ENCODE measurements around the gene GSG1.

GSG1 gene

DNA sequence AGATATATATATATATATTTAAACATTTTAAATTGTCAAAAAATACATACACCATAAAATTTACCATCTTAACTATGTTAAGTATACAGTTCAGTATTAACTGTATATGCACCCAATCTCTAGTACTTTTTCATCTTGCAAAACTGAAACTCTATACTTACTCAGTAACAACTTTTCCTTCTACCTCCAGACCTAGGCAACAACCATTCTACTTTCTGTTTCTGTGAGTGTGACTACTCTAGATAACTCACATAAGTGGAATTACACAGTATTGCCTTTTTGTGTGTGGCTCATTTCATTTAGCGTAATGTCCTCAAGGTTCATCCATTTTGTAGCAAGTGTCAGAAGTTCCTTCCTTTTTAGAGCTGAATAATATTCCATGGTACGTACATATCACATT lies 51.0 kb downstream of the GSG1 start:
- no peaks in the 10 kb centered on the region; the same call in 1 of the 2 replicates for H3K9me3 ChIP-seq (ENCODE audit: low read depth, low read length)
- H3K9ac ChIP-seq (ENCODE audit: insufficient read length) = no peak overlapping the region
- no peak for DNase-seq (ENCODE audit: low read depth, low spot score)
- TF ChIP-seq FOXP2 (optimal IDR thresholded peaks at IDR 0.05; ENCODE audit: control extremely low read depth, extremely low read length, insufficient read depth) (no peak), POLR2AphosphoS5 (IDR thresholded peaks at IDR 0.05; ENCODE audit: borderline replicate concordance, low read depth, low read length) (no peak), EZH2 (IDR thresholded peaks at IDR 0.05) (no peak)
- no peak overlapping the region for H3K27ac ChIP-seq
- no peaks in the 10 kb centered on the region for H3K36me3 ChIP-seq (ENCODE audit: insufficient read depth, low read length)
- H3K4me3 ChIP-seq = no peak overlapping the region

- no peak overlapping the region for H3K9ac ChIP-seq (ENCODE audit: insufficient read length)
- no peaks in the 10 kb centered on the region; the same call in 1 of the 2 replicates for H3K9me3 ChIP-seq (ENCODE audit: low read depth, low read length)
- H3K36me3 ChIP-seq (ENCODE audit: insufficient read depth, low read length) = no peaks in the 10 kb centered on the region
- H3K27ac ChIP-seq = no peak overlapping the region
- no peak for TF ChIP-seq POLR2AphosphoS5 (IDR thresholded peaks at IDR 0.05; ENCODE audit: borderline replicate concordance, low read depth, low read length)
- TF ChIP-seq FOXP2 (optimal IDR thresholded peaks at IDR 0.05; ENCODE audit: control extremely low read depth, extremely low read length, insufficient read depth) = no peak
- no peak for TF ChIP-seq EZH2 (IDR thresholded peaks at IDR 0.05)
- DNase-seq (ENCODE audit: low read depth, low spot score) = no peak
- no peak overlapping the region for H3K4me3 ChIP-seq
These were observed 53.7 kb downstream of the GSG1 start for GRCh38 chr12:13049816-13050215.

- TF ChIP-seq EZH2 (IDR thresholded peaks at IDR 0.05) (no peak), POLR2AphosphoS5 (IDR thresholded peaks at IDR 0.05; ENCODE audit: borderline replicate concordance, low read depth, low read length) (no peak), FOXP2 (optimal IDR thresholded peaks at IDR 0.05; ENCODE audit: control extremely low read depth, extremely low read length, insufficient read depth) (no peak)
- H3K27ac ChIP-seq = no peak overlapping the region
- no peak overlapping the region for H3K4me3 ChIP-seq
- no peaks in the 10 kb centered on the region for H3K36me3 ChIP-seq (ENCODE audit: insufficient read depth, low read length)
- H3K9ac ChIP-seq (ENCODE audit: insufficient read length) = no peak overlapping the region
- H3K9me3 ChIP-seq (ENCODE audit: low read depth, low read length) = no peaks in the 10 kb centered on the region
- no peak for DNase-seq (ENCODE audit: low read depth, low spot score)
These were observed 56.5 kb downstream of the GSG1 start for GRCh38 chr12:13046964-13047363.

DNA sequence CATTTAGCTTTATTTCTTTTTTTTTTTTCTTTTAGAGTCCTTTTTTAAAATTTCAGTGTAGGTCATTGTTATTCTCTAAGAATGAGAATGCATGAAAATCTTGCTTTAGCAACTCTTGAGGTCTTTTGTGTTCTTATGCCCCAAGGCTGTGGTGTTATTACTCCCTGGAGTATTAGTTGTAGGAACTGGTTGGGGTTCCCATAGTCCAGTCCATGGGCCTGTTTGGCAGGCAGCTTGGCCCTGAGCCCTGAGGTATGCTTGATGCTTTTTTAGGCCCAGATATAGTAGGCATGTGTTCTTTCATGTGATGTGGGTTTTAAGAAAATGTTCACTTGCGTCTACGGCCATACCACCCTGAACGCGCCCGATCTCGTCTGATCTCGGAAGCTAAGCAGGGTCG lies 57.7 kb downstream of the GSG1 start:
- Histone ChIP-seq H3K27ac (no peak overlapping the region), H3K9ac (ENCODE audit: insufficient read length) (no peak overlapping the region), H3K9me3 (ENCODE audit: low read depth, low read length) (no peaks in the 10 kb centered on the region), H3K36me3 (ENCODE audit: insufficient read depth, low read length) (no peaks in the 10 kb centered on the region), H3K4me3 (no peak overlapping the region)
- TF ChIP-seq EZH2 (IDR thresholded peaks at IDR 0.05) = no peak
- TF ChIP-seq FOXP2 (optimal IDR thresholded peaks at IDR 0.05; ENCODE audit: control extremely low read depth, extremely low read length, insufficient read depth) = no peak
- no peak for TF ChIP-seq POLR2AphosphoS5 (IDR thresholded peaks at IDR 0.05; ENCODE audit: borderline replicate concordance, low read depth, low read length)
- no peak for DNase-seq (ENCODE audit: low read depth, low spot score)

DNA sequence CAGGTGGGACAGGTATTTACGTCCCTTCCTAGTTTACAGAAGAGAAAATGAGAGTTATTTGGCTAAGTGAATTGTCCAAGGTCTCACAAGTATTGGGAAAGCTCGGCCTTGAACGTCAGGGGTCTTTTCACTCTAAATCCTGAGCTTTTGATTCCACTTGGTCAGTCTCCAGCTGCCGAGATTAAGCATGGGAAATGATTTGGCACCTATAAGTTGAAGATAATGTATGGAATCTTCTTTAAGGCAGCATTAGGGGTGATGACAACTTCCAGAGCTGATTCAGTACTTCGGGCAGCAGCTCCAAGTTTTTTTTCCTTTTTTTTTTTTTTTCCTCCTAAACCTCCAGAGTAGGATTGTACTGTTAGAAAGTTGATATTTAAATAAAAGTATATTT lies 58.6 kb downstream of the GSG1 start:
- Histone ChIP-seq H3K9me3 (ENCODE audit: low read depth, low read length) (no peaks in the 10 kb centered on the region), H3K36me3 (ENCODE audit: insufficient read depth, low read length) (no peaks in the 10 kb centered on the region), H3K27ac (no peak overlapping the region), H3K4me3 (peak overlapping the region; percentile 97), H3K9ac (ENCODE audit: insufficient read length) (peak overlapping the region; percentile 66)
- TF ChIP-seq FOXP2 (optimal IDR thresholded peaks at IDR 0.05; ENCODE audit: control extremely low read depth, extremely low read length, insufficient read depth) (no peak), POLR2AphosphoS5 (IDR thresholded peaks at IDR 0.05; ENCODE audit: borderline replicate concordance, low read depth, low read length) (no peak), EZH2 (IDR thresholded peaks at IDR 0.05) (no peak)
- DNase-seq (ENCODE audit: low read depth, low spot score) = no peak

DNA sequence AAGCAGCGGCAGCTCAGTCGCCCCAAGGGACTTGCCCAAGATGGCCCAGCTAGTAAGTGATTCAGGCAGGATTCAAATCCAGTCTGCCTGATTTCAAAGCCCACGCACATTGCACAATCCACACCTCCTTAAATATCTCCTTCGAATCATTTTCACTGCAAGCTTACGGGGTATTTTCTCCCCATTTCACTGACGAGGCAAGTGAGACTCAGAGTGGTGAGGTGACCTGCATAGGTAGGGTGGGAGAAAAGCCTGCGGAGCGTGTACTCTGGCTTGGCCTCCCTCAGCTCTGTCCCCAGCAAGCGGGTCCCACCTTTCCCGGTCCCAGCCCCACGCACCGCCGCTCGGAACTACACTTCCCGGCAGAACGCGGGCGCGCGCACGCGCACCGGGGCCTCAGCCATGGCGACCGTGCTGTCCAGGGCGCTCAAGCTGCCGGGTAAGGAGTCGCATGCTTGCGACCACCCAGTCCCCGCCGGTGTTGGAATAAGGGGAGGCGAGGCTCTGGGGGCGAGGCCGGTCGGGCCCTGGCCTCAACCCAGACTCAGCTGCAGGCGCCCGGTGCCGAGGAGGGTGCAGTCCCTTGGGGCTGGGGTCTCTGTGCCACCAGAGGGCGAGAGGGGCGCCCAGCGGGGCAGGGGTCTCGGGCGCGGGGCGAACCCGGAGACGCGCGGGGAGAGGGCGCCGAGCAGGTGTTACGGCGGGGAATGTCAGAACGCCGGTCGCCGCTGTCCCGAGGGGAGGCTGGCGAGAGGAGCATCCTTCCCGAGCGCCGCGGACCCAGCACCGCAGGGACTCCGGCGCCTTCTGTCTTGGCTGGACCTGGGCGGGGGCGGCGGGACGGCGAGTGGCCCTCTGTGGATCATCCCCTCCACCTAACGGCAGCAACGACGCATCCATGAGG lies 59.2 kb downstream of the GSG1 start, which contains the start of gene FAM234B:
TSS of gene FAM234B (plus strand) at position 380 of the 904 bp plus-strand sequence. CDS start at position 403, 23 bp downstream.
- Histone ChIP-seq H3K9ac (ENCODE audit: insufficient read length) (peak within 1 kb of the TSS; percentile 66), H3K9me3 (ENCODE audit: low read depth, low read length) (no peaks in the 10 kb centered on the region), H3K4me3 (peak within 1 kb of the TSS; percentile 97), H3K36me3 (ENCODE audit: insufficient read depth, low read length) (no peaks in the 10 kb centered on the region), H3K27ac (no peak within 1 kb of the TSS)
- DNase-seq (ENCODE audit: low read depth, low spot score) = no peak
- TF ChIP-seq EZH2 (IDR thresholded peaks at IDR 0.05) (no peak), POLR2AphosphoS5 (IDR thresholded peaks at IDR 0.05; ENCODE audit: borderline replicate concordance, low read depth, low read length) (peak; percentile 77; the same call in 1 of the 2 replicates)

- Histone ChIP-seq H3K36me3 (ENCODE audit: insufficient read depth, low read length) (no peaks in the 10 kb centered on the region), H3K9me3 (ENCODE audit: low read depth, low read length) (no peaks in the 10 kb centered on the region), H3K4me3 (no peak overlapping the region), H3K27ac (no peak overlapping the region), H3K9ac (ENCODE audit: insufficient read length) (no peak overlapping the region)
- TF ChIP-seq POLR2AphosphoS5 (IDR thresholded peaks at IDR 0.05; ENCODE audit: borderline replicate concordance, low read depth, low read length) (no peak), FOXP2 (optimal IDR thresholded peaks at IDR 0.05; ENCODE audit: control extremely low read depth, extremely low read length, insufficient read depth) (no peak), EZH2 (IDR thresholded peaks at IDR 0.05) (no peak)
- DNase-seq (ENCODE audit: low read depth, low spot score) = no peak
These were observed 60.7 kb downstream of the GSG1 start for GRCh38 chr12:13042666-13043230.

- Histone ChIP-seq H3K4me3 (no peak overlapping the region), H3K9ac (ENCODE audit: insufficient read length) (no peak overlapping the region), H3K9me3 (ENCODE audit: low read depth, low read length) (no peaks in the 10 kb centered on the region), H3K36me3 (ENCODE audit: insufficient read depth, low read length) (no peaks in the 10 kb centered on the region), H3K27ac (no peak overlapping the region)
- no peak for TF ChIP-seq FOXP2 (optimal IDR thresholded peaks at IDR 0.05; ENCODE audit: control extremely low read depth, extremely low read length, insufficient read depth)
- TF ChIP-seq EZH2 (IDR thresholded peaks at IDR 0.05) = no peak
- no peak for TF ChIP-seq POLR2AphosphoS5 (IDR thresholded peaks at IDR 0.05; ENCODE audit: borderline replicate concordance, low read depth, low read length)
- no peak for DNase-seq (ENCODE audit: low read depth, low spot score)
These were observed 62.2 kb downstream of the GSG1 start for GRCh38 chr12:13041224-13041623.
